Stimulated activated CD4-positive, alpha-beta T cell treated with anti-CD3 and anti-CD28 coated beads, Interleukin-4, amount 100 ng/mL, for 48 hours (primary cell): Measurements from ENCODE around the gene SPRING1.

Experiments
- DNase-seq, 2 donors: peaks; one replicate each; pipeline ENCODE4 v3.0.0-alpha.2; 2020; ENCODE audit warnings: low read depth in 2 of 2

SPRING1 gene

GRCh38 chr12:116708826-116709756 is 28.8 kb downstream of the SPRING1 start:
- DNase-seq: peak; percentile 27 to 31

- no peak for DNase-seq
Observed at GRCh38 chr12:116707751-116708150, 30.1 kb downstream of the SPRING1 start.

GRCh38 chr12:116703214-116703795 is 34.6 kb downstream of the SPRING1 start:
- peak; percentile 38 to 53 for DNase-seq

- no peak for DNase-seq
Observed at GRCh38 chr12:116701432-116701831, 36.4 kb downstream of the SPRING1 start.

GRCh38 chr12:116700066-116700465 is 37.8 kb downstream of the SPRING1 start:
- no peak for DNase-seq

GRCh38 chr12:116698554-116699075 is 39.3 kb downstream of the SPRING1 start:
- DNase-seq: no peak

GRCh38 chr12:116698116-116698515 is 39.8 kb downstream of the SPRING1 start:
- no peak for DNase-seq

GRCh38 chr12:116697716-116698115 is 40.2 kb downstream of the SPRING1 start:
- DNase-seq: no peak

GRCh38 chr12:116697305-116697704 is 40.6 kb downstream of the SPRING1 start:
- no peak for DNase-seq

GRCh38 chr12:116695464-116695725 is 42.5 kb downstream of the SPRING1 start:
- DNase-seq: no peak

- DNase-seq: no peak
Observed at GRCh38 chr12:116694653-116695463, 43.0 kb downstream of the SPRING1 start.

- no peak for DNase-seq
Observed at GRCh38 chr12:116693286-116694227, 44.3 kb downstream of the SPRING1 start.

- DNase-seq: no peak
Observed at GRCh38 chr12:116692605-116693004, 45.3 kb downstream of the SPRING1 start.

- DNase-seq: no peak
Observed at GRCh38 chr12:116691636-116692035, 46.2 kb downstream of the SPRING1 start.

GRCh38 chr12:116691205-116691604 is 46.7 kb downstream of the SPRING1 start:
- DNase-seq: no peak

GRCh38 chr12:116689979-116690744 is 47.7 kb downstream of the SPRING1 start:
- DNase-seq: no peak

- DNase-seq: no peak
Observed at GRCh38 chr12:116689521-116689920, 48.3 kb downstream of the SPRING1 start.
